K562 (cell line): ENCODE results near the gene SPON2. TPM values are rescaled to one million over a fixed set of nuclear protein-coding genes. Genes with fewer than 3 reads are reported as not detected.

ENCODE experiments used
- ATAC-seq: fragments of 200-7000 bp; cut with Tn5 transposase; 3 replicates; pipeline ENCODE4 v1.9.1; 2020; ENCODE audit warnings: moderate library complexity
- BruUV-seq: library from RNA; stranded (reverse); fragments of 400-500 nt; replicated peaks from 2 replicates; lab custom pipeline; 2021; lab: Mats Ljungman, UMichigan
- CTCF ChIA-PET: fragments of 300-600 bp; formaldehyde crosslinking; extraction: SDS; loops from one replicate; lab custom pipeline; 2021; ENCODE audit warnings: low intra/inter-chr PET ratio; lab: Yijun Ruan, JAX
- POLR2A ChIA-PET: fragments of 300-600, 350-650 bp; sonication (Branson Sonifier 250); formaldehyde crosslinking; extraction: SDS; loops from one replicate; lab custom pipeline; 2021; ENCODE audit warnings: antibody characterized with exemption, inconsistent platforms; lab: Yijun Ruan, JAX
- DNase-seq, 4 experiments: peaks; one replicate each; pipeline versions ENCODE4 v3.0.0 to v3.0.0-alpha.2; 2011 to 2018; ENCODE audit warnings: low spot score in 3 of 4, mixed read lengths in 3 of 4; ENCODE audit errors: extremely low read depth in 1 of 4
- FAIRE-seq: peaks from 2 replicates; lab custom pipeline; 2011; peaks lifted over from hg19 to GRCh38; lab: Jason Lieb, UNC
- H2AFZ ChIP-seq: 2 replicates; pipeline ENCODE4 v1.6.0; 2011; ENCODE audit warnings: low read depth, low read length, control low read depth, inconsistent platforms
- H3K27ac ChIP-seq: fragments of 200-600 bp; 3 replicates; pipeline ENCODE4 v1.8.0; 2011; ENCODE audit warnings: low read depth, mild to moderate bottlenecking, control low read depth, inconsistent platforms, low read length, moderate library complexity, mixed read lengths; ENCODE audit errors: extremely low read depth
- H3K27me3 ChIP-seq, 2 experiments: fragments of 300-600 bp in 1 of 2; 2 replicates in 1 of 2; 3 replicates in 1 of 2; pipeline versions ENCODE4 v1.6.0 to v1.8.0; 2011; ENCODE audit warnings: inconsistent platforms in 2 of 2, low read length in 2 of 2, mild to moderate bottlenecking in 1 of 2, mixed read lengths in 1 of 2, moderate library complexity in 1 of 2; ENCODE audit not compliant: control insufficient read depth in 2 of 2, insufficient read depth in 2 of 2
- H3K36me3 ChIP-seq: fragments of 300-600 bp; 3 replicates; pipeline ENCODE4 v1.8.0; 2011; ENCODE audit warnings: mild to moderate bottlenecking, low read length, inconsistent platforms; ENCODE audit not compliant: control insufficient read depth, insufficient read depth
- H3K4me1 ChIP-seq, 2 experiments: fragments of 200-600 bp in 1 of 2; replicated peaks in 1 of 2; 2 replicates in 1 of 2; 3 replicates in 1 of 2; pipeline versions ENCODE4 v1.5.1 to v1.8.0; 2011; ENCODE audit warnings: inconsistent platforms in 2 of 2, low read length in 2 of 2, mild to moderate bottlenecking in 1 of 2, mixed read lengths in 1 of 2, moderate library complexity in 1 of 2; ENCODE audit not compliant: control insufficient read depth in 2 of 2, insufficient read depth in 2 of 2
- H3K4me2 ChIP-seq: 2 replicates; pipeline ENCODE4 v1.6.1; 2011; ENCODE audit warnings: low read length, control low read depth, inconsistent platforms, mixed read lengths; ENCODE audit not compliant: insufficient read depth
- H3K4me3 ChIP-seq: fragments of 200-600 bp; sonication (generic), shearing (Covaris generic); 2 replicates; pipeline ENCODE4 v1.5.1; 2016; ENCODE audit warnings: control low read depth, inconsistent platforms
- H3K79me2 ChIP-seq: fragments of 200-600 bp; 3 replicates; pipeline ENCODE4 v1.8.0; 2011; ENCODE audit warnings: low read length, inconsistent platforms; ENCODE audit not compliant: control insufficient read depth, insufficient read depth
- H3K9ac ChIP-seq, 2 experiments: 2 replicates each; pipeline versions ENCODE4 v1.6.0 to v1.6.1; 2011; ENCODE audit warnings: low read depth in 2 of 2, low read length in 2 of 2, control low read depth in 1 of 2, inconsistent platforms in 1 of 2, mild to moderate bottlenecking in 1 of 2, mixed read lengths in 1 of 2; ENCODE audit not compliant: insufficient read depth in 1 of 2
- H3K9me1 ChIP-seq: one replicate; pipeline ENCODE4 v1.6.0; 2011; ENCODE audit warnings: inconsistent platforms, mild to moderate bottlenecking, low read length, moderate library complexity; ENCODE audit not compliant: control insufficient read depth, insufficient read depth
- H3K9me3 ChIP-seq: replicated peaks from 2 replicates; pipeline ENCODE4 v1.5.1; 2011; ENCODE audit warnings: low read depth, low read length, inconsistent platforms; ENCODE audit not compliant: control insufficient read depth, insufficient read depth
- H4K20me1 ChIP-seq: replicated peaks from 2 replicates; pipeline ENCODE4 v1.6.1; 2011; ENCODE audit warnings: low read length, inconsistent platforms, mixed read lengths; ENCODE audit not compliant: control insufficient read depth, insufficient read depth
- DNMT1 ChIP-seq: fragments of 450-650 bp; IDR thresholded peaks from 2 replicates; pipeline ENCODE4 v1.6.1; 2016; ENCODE audit warnings: antibody characterized with exemption, mild to moderate bottlenecking
- GTF2A2 ChIP-seq: IDR thresholded peaks from 2 replicates; pipeline ENCODE4 v1.6.1; 2016; ENCODE audit warnings: mild to moderate bottlenecking, missing genetic modification characterization, missing compliant biosample characterization
- ILF3 ChIP-seq: fragments of 450-650 bp; IDR thresholded peaks from 2 replicates; pipeline ENCODE4 v1.6.1; 2018; ENCODE audit warnings: antibody characterized with exemption, mild to moderate bottlenecking, moderate library complexity, borderline replicate concordance
- PHB2 ChIP-seq: fragments of 450-650 bp; IDR thresholded peaks from 2 replicates; pipeline ENCODE4 v1.6.1; 2017; ENCODE audit warnings: low read depth
- SIN3A ChIP-seq, 2 experiments: fragments of 150-350 bp in 1 of 2; IDR thresholded peaks; 2 replicates each; pipeline ENCODE4 v1.6.1; 2011 to 2016; ENCODE audit warnings: borderline replicate concordance in 2 of 2, low read depth in 2 of 2, low read length in 2 of 2, mild to moderate bottlenecking in 2 of 2, moderate library complexity in 2 of 2; ENCODE audit not compliant: control insufficient read depth in 1 of 2
- SP1 ChIP-seq: sonication (generic); formaldehyde crosslinking; IDR thresholded peaks from 2 replicates; pipeline ENCODE4 v1.8.1; 2022; ENCODE audit warnings: mild to moderate bottlenecking, missing genetic modification reagents
- ZBTB1 ChIP-seq: sonication (generic); formaldehyde crosslinking; IDR thresholded peaks from 2 replicates; pipeline ENCODE4 v1.8.1; 2023; ENCODE audit warnings: missing genetic modification reagents, low read depth, mild to moderate bottlenecking, borderline replicate concordance
- ZFP30 ChIP-seq: fragments of 250-450 bp; sonication (Bioruptor Pico); IDR thresholded peaks from 2 replicates; pipeline ENCODE4 v1.8.0; 2022; ENCODE audit warnings: moderate library complexity, mild to moderate bottlenecking, inconsistent platforms, borderline replicate concordance
- ZNF124 ChIP-seq: sonication (generic); formaldehyde crosslinking; IDR thresholded peaks from 2 replicates; pipeline ENCODE4 v1.8.1; 2022; ENCODE audit warnings: missing genetic modification reagents
- ZNF165 ChIP-seq: fragments of 250-450 bp; sonication (Bioruptor Pico); IDR thresholded peaks from 2 replicates; pipeline ENCODE4 v1.4.0; 2020; ENCODE audit warnings: borderline replicate concordance
- ZNF174 ChIP-seq: fragments of 250-450 bp; sonication (Bioruptor Pico); IDR thresholded peaks from 2 replicates; pipeline ENCODE4 v1.4.0; 2020; ENCODE audit warnings: mild to moderate bottlenecking
- ZNF583 ChIP-seq: fragments of 250-450 bp; sonication (Bioruptor Pico); IDR thresholded peaks from 2 replicates; pipeline ENCODE4 v1.4.0; 2020
- WGBS: fragments of 100-300 bp; shearing (Covaris generic); methylation state at CpG from one replicate; pipeline ENCODE4 v1.1.6; 2016; ENCODE audit warnings: low coverage, mixed read lengths; ENCODE audit not compliant: insufficient coverage; ENCODE audit errors: missing lambda C conversion rate; 5-methylcytosine and 5-hydroxymethylcytosine counted together
- in situ Hi-C: fragments of 300-500 bp; cut with MboI; formaldehyde crosslinking; loops from 4 replicates; pipeline ENCODE4 v1.15.0; 2018; ENCODE audit warnings: inconsistent platforms, mixed read lengths
- intact Hi-C: fragments of 100-400 bp; cut with micrococcal nuclease; formaldehyde crosslinking; loops from 2 replicates; pipeline ENCODE4 v1.14.2; 2022
- polyA plus RNA-seq, 8 experiments: library from polyadenylated mRNA; depleted of rRNA in 4 of 8; stranded (reverse) in 5 of 8; unstranded in 3 of 8; fragments of >200 nt; fragmentation: Nextera tagmentation in 2 of 8; fragmentation: Illumina TruSeq in 1 of 8; extraction: Ambion mirVana in 2 of 8; extraction: Trizol in 1 of 8; gene quantifications; 2 replicates each; pipeline versions ENCODE4 v1.2.1 to v1.2.3, GENCODE V29; 2011 to 2014; ENCODE audit warnings: inconsistent platforms in 1 of 8, missing spikeins in 1 of 8
- total RNA-seq, 7 experiments: library from RNA; depleted of rRNA in 6 of 7; stranded (reverse); fragments of >200 nt in 6 of 7; fragmentation: Illumina TruSeq in 2 of 7; extraction: Trizol in 2 of 7; gene quantifications; 2 replicates each; pipeline versions ENCODE4 v1.2.1 to v1.2.3, GENCODE V29; 2011 to 2021; ENCODE audit warnings: low replicate concordance in 1 of 7
- TF ChIP-seq, protein P1 (sequence below): fragments of 450-650 bp; formaldehyde crosslinking; IDR thresholded peaks from 2 replicates; pipeline ENCODE4 v1.4.0; 2020; ENCODE audit warnings: mild to moderate bottlenecking, moderate library complexity
- TF ChIP-seq, protein P2 (sequence below): fragments of 450-650 bp; formaldehyde crosslinking; conservative IDR thresholded peaks from 2 replicates; pipeline ENCODE4 v1.4.0; 2022; ENCODE audit warnings: mild to moderate bottlenecking, missing genetic modification characterization
- TF ChIP-seq, protein P3 (sequence below): fragments of 250-450 bp; sonication (Bioruptor Pico); IDR thresholded peaks from 2 replicates; pipeline ENCODE4 v1.8.0; 2021; ENCODE audit warnings: mild to moderate bottlenecking, moderate library complexity
- TF ChIP-seq, protein P4 (sequence below): fragments of 250-450 bp; sonication (Bioruptor Pico); IDR thresholded peaks from 2 replicates; pipeline ENCODE4 v1.8.0; 2021; ENCODE audit warnings: moderate library complexity, mild to moderate bottlenecking, inconsistent platforms

SPON2 gene
- total and polyA plus RNA-seq, 9 of the 15 experiments (the other 6 are each of a cell fraction or from before 2014, with no cell fraction given), result 0.21 to 2.2 (median 0.83) TPM

DNA sequence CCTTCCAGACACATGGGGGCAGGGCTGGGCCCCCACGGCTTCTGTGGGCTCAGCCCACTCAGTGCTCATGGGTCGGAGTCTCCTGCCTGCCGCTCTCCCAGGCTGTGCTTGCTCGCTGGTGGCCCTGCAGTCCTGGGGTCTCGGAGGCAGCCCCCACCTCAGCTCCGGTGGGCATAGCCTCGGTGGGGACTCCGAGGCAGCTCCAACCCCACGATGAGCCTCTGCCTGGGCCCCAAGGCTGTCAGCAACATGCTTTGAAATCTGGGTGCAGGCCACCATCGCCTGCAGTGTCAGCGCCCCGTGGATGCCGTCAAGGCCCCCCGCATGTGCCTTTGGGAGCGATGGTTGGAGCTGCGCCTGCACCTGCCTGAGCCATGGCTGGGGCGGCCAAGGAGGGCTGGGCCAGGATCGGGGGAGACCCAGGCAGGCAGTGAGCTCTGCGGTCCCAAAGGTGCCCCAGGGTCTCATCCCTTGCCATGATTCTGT lies 30.2 kb upstream of the SPON2 start:
- H3K27me3 ChIP-seq, result no peaks in the 10 kb centered on the region
- CTCF ChIA-PET, result no interaction called here
- no peak for FAIRE-seq
- no peaks in the 10 kb centered on the region; the same call in 2 of the 3 replicates for H3K79me2 ChIP-seq
- H3K27ac ChIP-seq, result no peak overlapping the region
- H3K36me3 ChIP-seq, result no peaks in the 10 kb centered on the region
- H3K4me3 ChIP-seq, result no peak overlapping the region
- TF ChIP-seq ZNF165 (CRISPR knock-in tag), result no peak
- TF ChIP-seq, protein P1, sequence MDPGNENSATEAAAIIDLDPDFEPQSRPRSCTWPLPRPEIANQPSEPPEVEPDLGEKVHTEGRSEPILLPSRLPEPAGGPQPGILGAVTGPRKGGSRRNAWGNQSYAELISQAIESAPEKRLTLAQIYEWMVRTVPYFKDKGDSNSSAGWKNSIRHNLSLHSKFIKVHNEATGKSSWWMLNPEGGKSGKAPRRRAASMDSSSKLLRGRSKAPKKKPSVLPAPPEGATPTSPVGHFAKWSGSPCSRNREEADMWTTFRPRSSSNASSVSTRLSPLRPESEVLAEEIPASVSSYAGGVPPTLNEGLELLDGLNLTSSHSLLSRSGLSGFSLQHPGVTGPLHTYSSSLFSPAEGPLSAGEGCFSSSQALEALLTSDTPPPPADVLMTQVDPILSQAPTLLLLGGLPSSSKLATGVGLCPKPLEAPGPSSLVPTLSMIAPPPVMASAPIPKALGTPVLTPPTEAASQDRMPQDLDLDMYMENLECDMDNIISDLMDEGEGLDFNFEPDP, result no peak
- TF ChIP-seq PHB2, result no peak
- TF ChIP-seq, protein P2, sequence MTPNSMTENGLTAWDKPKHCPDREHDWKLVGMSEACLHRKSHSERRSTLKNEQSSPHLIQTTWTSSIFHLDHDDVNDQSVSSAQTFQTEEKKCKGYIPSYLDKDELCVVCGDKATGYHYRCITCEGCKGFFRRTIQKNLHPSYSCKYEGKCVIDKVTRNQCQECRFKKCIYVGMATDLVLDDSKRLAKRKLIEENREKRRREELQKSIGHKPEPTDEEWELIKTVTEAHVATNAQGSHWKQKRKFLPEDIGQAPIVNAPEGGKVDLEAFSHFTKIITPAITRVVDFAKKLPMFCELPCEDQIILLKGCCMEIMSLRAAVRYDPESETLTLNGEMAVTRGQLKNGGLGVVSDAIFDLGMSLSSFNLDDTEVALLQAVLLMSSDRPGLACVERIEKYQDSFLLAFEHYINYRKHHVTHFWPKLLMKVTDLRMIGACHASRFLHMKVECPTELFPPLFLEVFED (CRISPR knock-in tag), result no peak
- TF ChIP-seq GTF2A2, result no peak
- TF ChIP-seq ZNF124 (CRISPR knock-in tag), result no peak
- TF ChIP-seq ZNF174, result no peak
- no peak for TF ChIP-seq ZBTB1 (CRISPR knock-in tag)
- no peak for TF ChIP-seq DNMT1
- no peak for TF ChIP-seq SP1
- TF ChIP-seq, protein P3, sequence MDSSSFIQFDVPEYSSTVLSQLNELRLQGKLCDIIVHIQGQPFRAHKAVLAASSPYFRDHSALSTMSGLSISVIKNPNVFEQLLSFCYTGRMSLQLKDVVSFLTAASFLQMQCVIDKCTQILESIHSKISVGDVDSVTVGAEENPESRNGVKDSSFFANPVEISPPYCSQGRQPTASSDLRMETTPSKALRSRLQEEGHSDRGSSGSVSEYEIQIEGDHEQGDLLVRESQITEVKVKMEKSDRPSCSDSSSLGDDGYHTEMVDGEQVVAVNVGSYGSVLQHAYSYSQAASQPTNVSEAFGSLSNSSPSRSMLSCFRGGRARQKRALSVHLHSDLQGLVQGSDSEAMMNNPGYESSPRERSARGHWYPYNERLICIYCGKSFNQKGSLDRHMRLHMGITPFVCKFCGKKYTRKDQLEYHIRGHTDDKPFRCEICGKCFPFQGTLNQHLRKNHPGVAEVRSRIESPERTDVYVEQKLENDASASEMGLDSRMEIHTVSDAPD (CRISPR knock-in tag), result no peak
- TF ChIP-seq SIN3A (IDR thresholded peaks at IDR 0.05; ENCODE audit: borderline replicate concordance in 2 of 2, control insufficient read depth in 1 of 2, low read depth in 2 of 2, low read length in 2 of 2), result no peak
- TF ChIP-seq, protein P4, sequence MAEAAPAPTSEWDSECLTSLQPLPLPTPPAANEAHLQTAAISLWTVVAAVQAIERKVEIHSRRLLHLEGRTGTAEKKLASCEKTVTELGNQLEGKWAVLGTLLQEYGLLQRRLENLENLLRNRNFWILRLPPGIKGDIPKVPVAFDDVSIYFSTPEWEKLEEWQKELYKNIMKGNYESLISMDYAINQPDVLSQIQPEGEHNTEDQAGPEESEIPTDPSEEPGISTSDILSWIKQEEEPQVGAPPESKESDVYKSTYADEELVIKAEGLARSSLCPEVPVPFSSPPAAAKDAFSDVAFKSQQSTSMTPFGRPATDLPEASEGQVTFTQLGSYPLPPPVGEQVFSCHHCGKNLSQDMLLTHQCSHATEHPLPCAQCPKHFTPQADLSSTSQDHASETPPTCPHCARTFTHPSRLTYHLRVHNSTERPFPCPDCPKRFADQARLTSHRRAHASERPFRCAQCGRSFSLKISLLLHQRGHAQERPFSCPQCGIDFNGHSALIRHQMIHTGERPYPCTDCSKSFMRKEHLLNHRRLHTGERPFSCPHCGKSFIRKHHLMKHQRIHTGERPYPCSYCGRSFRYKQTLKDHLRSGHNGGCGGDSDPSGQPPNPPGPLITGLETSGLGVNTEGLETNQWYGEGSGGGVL, result no peak
- no peak for TF ChIP-seq ZFP30 (CRISPR knock-in tag)
- no peak for TF ChIP-seq ILF3
- no peak for TF ChIP-seq ZNF583 (CRISPR knock-in tag)
- no peak overlapping the region for H3K9ac ChIP-seq
- H3K4me1 ChIP-seq, result peaks cover 20 to 55% of the 10 kb centered on the region in 2 experiments
- H3K9me3 ChIP-seq, result no peaks in the 10 kb centered on the region
- no peaks in the 10 kb centered on the region for H4K20me1 ChIP-seq
- WGBS, result 82% methylated on average over 16 of the region's 19 CpGs
- DNase-seq, result no peak
- no peak overlapping the region for H2AFZ ChIP-seq
- no peak overlapping the region for H3K4me2 ChIP-seq
- intact Hi-C loops, result loop anchor here (5.0 kb wide), 1 partner anchor 35 kb away; no protein-coding TSS in a partner anchor
- no peak for ATAC-seq
- H3K9me1 ChIP-seq, result no peaks in the 10 kb centered on the region
- POLR2A ChIA-PET, result interaction anchor here (0.6 to 1.3 kb wide), 5 partner anchors 9 to 385 kb away, joined by 3 to 4 read pairs (median 3); partner anchors contain the start of gene SPON2
- in situ Hi-C loops, result no loop called here
- BruUV-seq, result no TSS peak
